C4-2B (cell line): Measurements from ENCODE around the gene GAS2L3.

Source experiments
- H3K27ac ChIP-seq: fragments of 450-650 bp; 2 replicates; pipeline ENCODE4 v1.5.1; 2017
- ZFX ChIP-seq: fragments of 450-650 bp; IDR thresholded peaks from 2 replicates; pipeline ENCODE4 v1.6.1; 2017
- TF ChIP-seq, protein P1 (sequence below): fragments of 450-650 bp; conservative IDR thresholded peaks from 2 replicates; pipeline ENCODE4 v1.5.1; 2017; ENCODE audit warnings: mild to moderate bottlenecking

The GAS2L3 gene

DNA sequence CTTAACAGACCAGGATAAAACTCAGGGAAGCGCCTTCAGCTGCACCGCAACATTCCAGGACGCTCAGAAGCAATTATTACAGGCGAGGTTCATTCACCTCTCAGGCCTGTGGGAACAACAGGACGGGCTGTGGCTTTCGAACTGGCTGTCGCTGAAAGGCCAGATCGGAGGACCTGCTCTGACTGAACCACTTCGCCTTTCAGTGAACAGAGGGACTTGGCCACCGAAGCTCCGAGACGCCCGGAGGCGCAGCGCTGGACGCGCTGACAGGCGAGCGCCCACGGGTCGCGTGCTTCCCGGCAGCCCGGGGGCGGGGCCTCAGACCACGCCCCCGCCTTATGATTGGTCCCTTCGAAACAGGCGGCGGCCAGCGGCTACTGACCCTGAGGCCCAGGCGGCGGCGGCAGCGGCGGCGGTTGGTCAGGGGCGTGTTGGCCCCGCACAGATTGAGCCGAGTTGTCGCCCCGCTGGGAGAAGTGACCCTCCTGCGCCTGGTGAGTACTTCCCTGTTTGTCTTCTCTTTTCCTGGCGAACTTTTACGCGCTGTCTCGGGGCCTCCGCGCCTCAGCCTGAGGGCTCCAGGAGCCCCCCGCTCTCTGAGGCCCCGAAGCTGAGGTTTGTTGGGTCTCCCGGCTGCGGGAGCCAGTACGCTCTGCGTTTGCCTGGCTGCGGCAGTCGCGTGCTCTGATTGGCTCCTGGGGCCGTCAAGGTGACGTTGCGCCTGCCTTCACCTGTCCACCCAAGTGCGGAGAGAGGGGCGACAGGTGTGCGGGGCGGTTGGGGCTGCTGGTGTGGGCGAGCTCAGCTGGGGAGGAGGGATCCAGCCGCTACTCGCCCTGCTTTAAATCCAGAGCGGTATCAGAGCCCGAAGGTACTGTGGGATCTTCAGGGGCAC lies at the start of gene GAS2L3:
TSS of gene GAS2L3 (plus strand) at position 393 of the 895 bp plus-strand sequence. CDS start 21,221 bp downstream, outside the sequence.
- peak within 1 kb of the TSS; percentile 84 for H3K27ac ChIP-seq
- TF ChIP-seq, protein P1, sequence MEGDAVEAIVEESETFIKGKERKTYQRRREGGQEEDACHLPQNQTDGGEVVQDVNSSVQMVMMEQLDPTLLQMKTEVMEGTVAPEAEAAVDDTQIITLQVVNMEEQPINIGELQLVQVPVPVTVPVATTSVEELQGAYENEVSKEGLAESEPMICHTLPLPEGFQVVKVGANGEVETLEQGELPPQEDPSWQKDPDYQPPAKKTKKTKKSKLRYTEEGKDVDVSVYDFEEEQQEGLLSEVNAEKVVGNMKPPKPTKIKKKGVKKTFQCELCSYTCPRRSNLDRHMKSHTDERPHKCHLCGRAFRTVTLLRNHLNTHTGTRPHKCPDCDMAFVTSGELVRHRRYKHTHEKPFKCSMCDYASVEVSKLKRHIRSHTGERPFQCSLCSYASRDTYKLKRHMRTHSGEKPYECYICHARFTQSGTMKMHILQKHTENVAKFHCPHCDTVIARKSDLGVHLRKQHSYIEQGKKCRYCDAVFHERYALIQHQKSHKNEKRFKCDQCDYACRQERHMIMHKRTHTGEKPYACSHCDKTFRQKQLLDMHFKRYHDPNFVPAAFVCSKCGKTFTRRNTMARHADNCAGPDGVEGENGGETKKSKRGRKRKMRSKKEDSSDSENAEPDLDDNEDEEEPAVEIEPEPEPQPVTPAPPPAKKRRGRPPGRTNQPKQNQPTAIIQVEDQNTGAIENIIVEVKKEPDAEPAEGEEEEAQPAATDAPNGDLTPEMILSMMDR, result no peak
- no peak for TF ChIP-seq ZFX

DNA sequence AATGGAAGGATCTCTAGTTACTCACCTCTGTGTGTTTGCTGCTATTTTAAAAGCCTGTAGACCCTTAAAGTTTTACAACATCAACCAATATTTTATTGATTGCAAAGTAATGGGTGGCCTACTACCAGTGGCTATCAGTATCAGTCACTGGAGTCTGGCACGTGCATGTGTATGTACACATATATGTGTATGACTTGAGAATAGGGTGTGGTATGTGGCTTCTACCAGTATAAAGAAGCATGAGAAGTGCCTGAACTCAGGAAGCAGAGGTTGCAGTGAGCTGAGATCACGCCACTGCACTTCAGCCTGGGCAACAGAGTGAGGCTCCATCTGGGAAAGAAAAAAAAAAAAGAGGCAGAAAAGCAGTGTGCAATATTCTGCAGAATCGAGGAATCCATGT lies 45.5 kb upstream of the GAS2L3 start:
- no peak overlapping the region for H3K27ac ChIP-seq
- no peak for TF ChIP-seq ZFX
- TF ChIP-seq, protein P1, result no peak

DNA sequence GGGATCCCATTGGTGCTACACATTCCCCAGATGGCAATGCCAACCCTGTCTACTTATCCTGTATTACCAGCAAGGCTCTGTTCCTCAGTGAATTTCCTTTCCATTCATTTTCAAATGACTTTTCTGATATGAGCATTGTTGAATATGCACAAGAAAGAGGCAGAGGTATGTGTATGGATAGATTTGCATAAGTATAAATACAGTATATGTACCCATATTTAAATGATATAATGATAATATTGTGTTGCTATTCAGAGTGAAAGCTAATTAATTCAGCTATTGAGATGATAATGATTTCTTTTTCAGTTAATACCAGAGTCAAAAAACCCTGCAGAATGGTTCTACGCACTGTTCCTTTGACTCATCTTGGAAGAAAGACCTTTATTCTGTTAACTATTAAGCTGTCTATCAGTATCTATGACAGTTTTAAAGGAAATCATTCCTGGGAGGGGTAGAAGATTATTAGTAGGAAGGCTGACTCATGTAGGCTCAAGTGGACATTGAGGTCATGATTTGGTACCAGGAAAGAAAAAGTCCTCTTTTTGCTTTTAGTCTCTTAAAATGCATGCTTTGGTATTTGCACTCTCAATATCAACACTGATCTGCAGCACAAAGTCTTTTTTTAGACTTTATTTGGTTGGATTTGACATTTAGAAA lies 44.9 kb upstream of the GAS2L3 start:
- TF ChIP-seq, protein P1, result no peak
- no peak for TF ChIP-seq ZFX
- H3K27ac ChIP-seq, result no peak overlapping the region

DNA sequence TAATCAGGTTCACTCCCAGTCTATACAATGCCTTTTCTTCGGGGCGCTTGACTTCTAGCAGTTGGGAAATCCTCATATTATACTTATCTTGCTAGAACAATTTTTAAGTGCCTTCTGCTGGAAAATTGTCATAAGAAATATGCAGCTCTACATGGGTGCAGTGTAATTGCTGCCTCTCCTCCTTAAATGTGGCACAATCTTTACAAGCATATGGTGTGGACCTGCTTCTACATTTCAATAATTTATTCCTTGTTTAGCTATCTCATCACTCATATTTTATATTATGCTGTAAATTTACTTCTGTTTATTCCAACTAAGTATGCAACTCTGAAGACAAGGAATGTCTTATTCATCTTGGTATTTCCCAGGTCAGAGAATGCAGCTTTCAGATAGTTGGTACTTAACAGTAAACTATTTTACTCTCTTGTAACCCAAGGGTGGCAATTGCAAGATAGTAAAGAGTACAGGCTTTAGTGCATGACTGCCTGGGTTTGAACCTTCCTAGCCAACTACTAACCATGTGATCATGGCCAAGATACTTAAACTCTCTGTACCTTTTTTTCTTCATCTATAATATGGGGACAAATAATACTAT lies 43.6 kb upstream of the GAS2L3 start:
- no peak overlapping the region for H3K27ac ChIP-seq
- TF ChIP-seq, protein P1, result no peak
- TF ChIP-seq ZFX, result no peak

DNA sequence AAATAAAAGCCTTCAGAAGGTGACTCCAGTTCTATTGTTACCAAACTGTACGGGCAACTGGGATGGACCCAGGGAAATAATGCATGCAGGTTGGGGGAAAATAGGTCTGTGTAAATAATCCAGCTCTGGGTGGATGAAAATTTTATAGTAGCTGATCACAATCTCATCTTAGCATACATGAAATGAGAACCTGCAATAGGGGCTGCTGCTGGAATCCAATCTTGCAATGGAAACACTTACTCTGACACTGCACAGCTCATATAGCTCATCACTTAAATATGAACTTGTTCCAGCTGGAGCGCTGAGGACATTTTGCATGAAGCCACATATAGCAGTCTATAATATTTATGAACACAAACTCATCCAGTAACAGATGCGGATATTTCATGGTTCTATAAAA lies 40.1 kb upstream of the GAS2L3 start:
- TF ChIP-seq, protein P1, result no peak
- TF ChIP-seq ZFX, result no peak
- no peak overlapping the region for H3K27ac ChIP-seq

DNA sequence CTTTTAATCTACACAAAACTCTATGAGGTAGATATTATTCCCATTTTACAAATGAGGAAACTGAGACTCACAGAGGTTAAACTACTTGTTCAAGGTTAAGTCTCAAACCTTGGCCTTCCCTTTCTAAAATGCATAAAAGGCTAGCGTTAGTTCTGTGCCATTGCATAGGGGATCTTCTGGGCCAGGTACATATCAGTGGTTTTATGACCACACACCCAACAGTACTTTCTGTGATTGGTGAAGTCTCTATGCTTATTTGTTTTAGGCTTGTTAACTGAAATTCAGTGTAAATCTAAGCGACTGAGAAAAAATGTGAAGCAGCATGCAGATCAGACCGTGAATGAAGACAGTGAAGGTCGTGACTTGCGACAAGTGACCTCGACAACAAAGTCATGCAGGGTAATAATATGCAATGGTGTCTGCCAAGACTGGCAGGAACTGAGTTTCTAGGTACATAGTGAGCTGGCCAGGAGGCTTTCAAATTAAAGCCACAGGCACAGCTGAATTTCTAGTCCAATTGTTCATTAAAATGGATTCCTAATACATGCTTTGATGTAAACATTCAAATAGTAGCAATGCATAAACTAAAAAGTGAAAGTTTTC lies 38.8 kb upstream of the GAS2L3 start:
- no peak overlapping the region for H3K27ac ChIP-seq
- TF ChIP-seq ZFX, result no peak
- TF ChIP-seq, protein P1, result no peak
